NCI-H1105 (cell line): ENCODE data around the gene NAGLU.
"Not testable (repeated sequence)": the region's sequence is repeated elsewhere in the genome, so short reads cannot be mapped to it uniquely, and the experiment has no call there.

Source experiments
- DNase-seq: peaks from one replicate; lab custom pipeline; 2025; lab: John Stamatoyannopoulos, UW

NAGLU gene

GRCh38 chr17:42521666-42522262, 14.3 kb upstream of the NAGLU start:
- DNase-seq = no peak

GRCh38 chr17:42522263-42522790, 13.7 kb upstream of the NAGLU start:
- no peak for DNase-seq

DNA sequence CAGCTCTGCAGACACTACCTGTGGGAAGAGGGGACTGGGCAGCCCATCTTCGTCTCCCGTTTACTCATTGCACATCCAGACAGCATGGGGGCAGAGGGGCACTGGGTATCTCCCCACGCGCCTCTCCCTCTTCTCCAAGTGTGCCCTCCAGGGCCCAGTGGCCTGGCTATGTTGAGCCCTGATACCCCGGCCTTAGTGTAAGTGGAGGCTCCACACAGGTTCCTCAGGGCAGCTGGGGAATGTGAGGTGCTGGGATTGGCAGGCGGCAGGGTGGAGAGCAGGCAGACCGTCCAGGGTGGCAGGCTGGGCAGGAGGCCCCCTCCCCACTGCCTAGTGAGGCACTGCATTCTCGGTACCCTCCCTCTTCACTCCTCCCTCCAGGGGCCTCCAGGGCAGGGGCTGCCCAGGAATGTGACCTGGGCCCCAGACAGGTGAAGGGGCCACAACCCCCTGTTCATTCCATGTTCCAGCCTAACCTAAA, 13.2 kb upstream of the NAGLU start:
- DNase-seq = no peak

- DNase-seq = no peak
These were observed 10.8 kb upstream of the NAGLU start for GRCh38 chr17:42525221-42525620.

DNA sequence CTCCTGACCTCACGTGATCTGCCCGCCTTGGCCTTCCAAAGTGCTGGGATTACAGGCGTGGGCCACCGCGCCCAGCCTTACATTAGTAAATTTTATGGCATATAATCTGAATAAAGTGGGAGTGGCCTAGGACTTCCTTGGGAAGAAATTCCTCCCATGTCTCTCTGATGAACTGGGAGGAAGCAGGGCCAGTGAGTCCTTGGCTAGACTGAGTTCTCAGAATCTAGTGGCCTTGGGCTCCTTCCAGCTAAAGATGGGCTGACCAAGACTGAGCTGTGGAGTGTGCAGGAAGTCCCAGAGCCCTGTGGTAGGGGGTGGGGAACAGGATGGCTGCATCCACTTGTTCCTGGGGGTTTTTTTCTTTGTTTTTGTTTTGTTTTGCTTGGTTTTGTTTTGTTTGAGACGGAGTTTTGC, 10.0 kb upstream of the NAGLU start:
- no peak for DNase-seq

DNA sequence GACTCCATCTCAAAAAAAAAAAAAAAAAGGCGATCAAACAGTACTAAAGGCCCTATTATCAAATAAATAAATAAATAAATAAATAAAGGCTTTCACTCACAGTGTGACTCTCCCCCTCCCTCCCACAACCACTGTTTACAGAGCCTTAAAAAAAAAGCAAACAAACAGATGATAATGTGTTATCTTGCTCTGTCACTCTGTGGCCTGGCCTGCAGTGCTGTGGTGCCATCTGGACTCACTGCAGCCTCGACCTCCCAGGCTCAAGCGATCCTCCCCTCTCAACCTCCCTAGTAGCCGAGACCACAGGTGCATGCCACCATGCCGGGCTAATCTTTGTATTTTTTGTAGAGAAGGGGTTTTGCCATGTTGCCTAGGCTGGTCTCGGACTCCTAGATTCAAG, 8.1 kb upstream of the NAGLU start:
- no peak for DNase-seq

- DNase-seq = no peak
These were observed 7.0 kb upstream of the NAGLU start for GRCh38 chr17:42529061-42529460.

GRCh38 chr17:42530952-42531454, 5.0 kb upstream of the NAGLU start:
- DNase-seq = no peak

DNA sequence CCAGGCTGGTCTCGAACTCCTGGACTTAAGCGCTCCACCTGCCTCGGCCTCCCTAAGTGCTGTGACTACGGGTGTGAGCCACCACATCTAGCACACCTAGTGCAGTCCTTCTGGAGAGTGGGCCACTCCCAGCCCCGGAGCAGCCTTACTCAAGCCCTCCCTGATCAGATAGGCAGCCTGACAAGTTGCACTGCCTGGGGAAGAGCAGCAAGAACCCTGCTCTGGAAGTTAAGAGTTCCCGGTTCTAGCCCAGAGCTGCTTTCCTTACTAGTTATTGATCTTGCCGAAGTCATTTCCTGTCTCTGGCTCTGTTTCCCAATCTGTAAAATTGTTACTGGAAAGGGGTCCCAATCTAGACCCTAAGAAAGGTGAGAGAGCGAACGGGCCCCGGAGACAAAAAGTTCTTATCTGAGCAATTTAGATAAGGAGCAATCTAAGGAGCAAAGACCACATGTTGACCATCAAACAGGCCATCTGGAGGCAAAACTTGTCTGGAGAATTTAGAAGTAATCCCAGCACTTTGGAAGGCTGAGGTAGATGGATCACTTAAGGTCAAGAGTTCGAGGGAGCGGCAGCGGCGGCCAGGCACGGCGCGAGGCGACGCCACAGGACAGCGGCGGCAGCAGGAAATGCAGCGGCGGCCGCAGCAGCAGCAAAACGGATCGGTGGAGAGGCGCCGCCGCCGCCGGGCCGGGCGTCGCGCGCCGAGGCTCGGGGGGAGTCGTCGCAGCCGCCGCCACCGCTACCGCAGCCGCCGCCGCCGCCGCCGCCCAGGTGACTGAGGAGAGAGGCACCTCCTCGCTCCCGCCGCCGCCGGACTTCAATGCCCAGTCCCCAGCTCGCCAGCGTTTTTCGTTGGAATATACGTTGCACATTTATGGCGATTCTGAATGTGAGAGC, 4.3 kb upstream of the NAGLU start:
- DNase-seq = peak; percentile 27

DNA sequence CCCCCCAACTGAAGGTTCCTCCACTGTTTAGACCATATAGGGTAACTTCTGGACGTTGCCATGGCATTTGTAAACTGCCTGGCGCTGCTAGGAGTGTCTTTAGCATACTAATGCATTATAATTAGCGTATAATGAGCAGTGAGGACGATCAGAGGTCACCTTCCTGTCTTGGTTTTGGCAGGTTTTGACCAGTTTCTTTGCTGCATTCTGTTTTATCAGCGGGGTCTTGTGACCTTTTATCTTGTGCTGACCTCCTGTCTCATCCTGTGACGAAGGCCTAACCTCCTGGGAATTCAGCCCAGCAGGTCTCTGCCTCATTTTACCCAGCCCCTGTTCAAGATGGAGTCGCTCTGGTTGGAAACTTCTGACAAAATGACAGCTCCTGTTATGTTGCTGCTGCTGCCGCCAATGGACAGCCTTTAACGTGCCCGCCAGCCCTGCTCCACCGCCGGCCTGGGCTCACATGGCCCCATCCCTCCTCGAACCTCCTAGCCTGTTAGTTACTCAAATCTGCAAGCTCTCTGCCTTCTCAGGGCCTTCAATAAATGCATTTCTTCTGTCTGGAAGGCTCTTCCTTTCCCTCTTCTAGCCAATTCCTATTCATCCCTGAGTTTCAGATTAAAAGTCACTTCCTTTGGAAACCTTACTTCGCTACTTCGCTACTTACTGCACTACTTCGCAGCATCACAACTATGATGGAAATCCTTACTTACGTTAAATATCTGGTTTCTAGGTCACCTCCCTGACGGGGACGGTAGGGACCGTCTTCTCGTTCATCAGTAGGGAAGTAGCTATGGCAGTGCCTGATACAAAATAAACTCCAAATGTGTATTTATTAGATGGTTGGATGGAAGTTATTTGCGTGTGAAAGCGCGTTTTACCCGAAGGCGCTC, 640 bp upstream of the NAGLU start:
- DNase-seq = no peak

DNA sequence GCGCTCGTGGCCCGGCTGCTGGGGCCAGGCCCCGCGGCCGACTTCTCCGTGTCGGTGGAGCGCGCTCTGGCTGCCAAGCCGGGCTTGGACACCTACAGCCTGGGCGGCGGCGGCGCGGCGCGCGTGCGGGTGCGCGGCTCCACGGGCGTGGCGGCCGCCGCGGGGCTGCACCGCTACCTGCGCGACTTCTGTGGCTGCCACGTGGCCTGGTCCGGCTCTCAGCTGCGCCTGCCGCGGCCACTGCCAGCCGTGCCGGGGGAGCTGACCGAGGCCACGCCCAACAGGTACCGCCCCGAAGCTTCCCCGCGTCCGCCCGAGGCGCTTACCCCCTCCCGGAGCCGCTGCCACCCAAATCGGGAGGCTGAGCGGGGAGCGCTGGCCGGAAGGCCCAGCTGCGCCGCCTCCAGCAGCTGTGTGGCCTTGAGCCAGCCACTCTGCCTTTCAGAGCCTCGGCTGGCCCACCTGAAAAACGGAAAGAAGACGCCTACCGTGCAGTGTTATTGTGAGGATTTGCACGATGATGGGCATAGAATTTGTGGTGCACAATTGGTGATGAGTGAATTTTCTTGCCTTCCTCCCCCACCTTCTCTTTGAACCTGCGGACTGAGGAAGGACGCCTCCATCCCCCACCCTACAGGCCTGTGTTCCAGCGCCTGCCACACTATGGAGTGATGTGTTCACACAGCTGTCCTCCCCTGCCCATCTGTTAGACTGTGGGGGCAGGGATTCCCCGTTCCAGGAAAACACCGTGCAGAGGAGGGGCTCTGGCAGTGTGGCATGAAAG, 523 bp downstream of the NAGLU start:
- peak; percentile 63 for DNase-seq

DNA sequence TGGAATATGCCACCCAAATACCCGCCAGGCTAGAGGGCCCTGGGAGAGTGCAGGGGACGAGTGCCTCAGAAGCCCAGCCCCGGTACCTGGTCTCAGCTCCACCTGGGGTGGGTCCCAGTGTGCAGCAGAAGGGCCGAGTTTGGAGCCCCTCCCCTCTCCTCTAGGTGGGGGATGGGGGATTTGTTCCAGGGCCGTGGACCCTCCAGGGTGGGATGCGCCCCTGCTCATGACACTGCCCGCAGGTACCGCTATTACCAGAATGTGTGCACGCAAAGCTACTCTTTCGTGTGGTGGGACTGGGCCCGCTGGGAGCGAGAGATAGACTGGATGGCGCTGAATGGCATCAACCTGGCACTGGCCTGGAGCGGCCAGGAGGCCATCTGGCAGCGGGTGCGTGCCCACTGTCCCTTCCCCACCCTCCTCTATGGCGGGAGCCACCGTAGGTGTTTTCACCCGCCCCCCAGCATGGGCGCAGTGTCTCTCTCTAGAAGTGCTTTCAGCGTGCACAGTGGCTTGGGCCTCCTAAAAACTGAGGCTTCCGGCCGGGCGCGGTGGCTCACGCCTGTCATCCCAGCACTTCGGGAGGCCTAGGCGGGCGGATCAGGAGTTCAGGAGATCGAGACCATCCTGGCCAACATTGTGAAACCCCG, 1.2 kb downstream of the NAGLU start:
- no peak for DNase-seq

GRCh38 chr17:42537826-42538451, 1.9 kb downstream of the NAGLU start:
- DNase-seq = no peak

GRCh38 chr17:42538482-42538881, 2.4 kb downstream of the NAGLU start:
- DNase-seq = no peak

- DNase-seq = not testable (repeated sequence)
These were observed 4.5 kb downstream of the NAGLU start for GRCh38 chr17:42540558-42540957.

DNA sequence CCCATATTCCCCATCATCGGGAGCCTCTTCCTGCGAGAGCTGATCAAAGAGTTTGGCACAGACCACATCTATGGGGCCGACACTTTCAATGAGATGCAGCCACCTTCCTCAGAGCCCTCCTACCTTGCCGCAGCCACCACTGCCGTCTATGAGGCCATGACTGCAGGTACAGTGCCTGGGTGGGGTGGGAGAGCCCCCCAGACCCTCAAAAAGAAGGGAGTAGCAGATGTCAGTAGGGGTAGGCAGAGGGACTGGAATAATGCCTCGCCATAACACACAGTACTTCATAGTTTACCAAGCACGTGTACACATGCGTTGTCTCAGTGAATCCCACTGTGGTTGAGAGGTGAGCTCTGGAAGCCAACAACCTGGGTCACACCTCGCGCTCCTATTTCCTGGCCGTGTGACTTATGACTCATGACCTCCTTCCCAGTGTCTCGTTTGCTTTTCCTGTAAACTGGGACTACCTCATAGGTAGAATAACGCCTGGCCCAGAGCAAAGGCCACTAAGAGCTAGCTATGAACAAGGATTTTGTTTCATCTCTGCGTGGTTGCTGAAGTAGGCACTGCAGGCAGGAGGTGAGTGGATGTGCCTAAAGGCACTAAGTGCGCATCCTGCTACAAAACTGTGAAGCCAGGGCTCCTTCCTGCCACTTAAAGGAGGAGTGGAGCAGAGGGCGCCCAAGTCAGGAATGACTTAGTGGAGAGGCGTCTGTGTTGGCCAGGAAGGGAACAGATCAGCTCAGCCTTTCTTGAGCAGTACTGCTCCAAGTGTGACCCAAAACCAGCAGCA, 5.2 kb downstream of the NAGLU start:
- no peak for DNase-seq

DNA sequence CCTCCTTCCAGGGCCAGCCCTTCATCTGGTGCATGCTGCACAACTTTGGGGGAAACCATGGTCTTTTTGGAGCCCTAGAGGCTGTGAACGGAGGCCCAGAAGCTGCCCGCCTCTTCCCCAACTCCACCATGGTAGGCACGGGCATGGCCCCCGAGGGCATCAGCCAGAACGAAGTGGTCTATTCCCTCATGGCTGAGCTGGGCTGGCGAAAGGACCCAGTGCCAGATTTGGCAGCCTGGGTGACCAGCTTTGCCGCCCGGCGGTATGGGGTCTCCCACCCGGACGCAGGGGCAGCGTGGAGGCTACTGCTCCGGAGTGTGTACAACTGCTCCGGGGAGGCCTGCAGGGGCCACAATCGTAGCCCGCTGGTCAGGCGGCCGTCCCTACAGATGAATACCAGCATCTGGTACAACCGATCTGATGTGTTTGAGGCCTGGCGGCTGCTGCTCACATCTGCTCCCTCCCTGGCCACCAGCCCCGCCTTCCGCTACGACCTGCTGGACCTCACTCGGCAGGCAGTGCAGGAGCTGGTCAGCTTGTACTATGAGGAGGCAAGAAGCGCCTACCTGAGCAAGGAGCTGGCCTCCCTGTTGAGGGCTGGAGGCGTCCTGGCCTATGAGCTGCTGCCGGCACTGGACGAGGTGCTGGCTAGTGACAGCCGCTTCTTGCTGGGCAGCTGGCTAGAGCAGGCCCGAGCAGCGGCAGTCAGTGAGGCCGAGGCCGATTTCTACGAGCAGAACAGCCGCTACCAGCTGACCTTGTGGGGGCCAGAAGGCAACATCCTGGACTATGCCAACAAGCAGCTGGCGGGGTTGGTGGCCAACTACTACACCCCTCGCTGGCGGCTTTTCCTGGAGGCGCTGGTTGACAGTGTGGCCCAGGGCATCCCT, 7.4 kb downstream of the NAGLU start:
- no peak for DNase-seq

DNA sequence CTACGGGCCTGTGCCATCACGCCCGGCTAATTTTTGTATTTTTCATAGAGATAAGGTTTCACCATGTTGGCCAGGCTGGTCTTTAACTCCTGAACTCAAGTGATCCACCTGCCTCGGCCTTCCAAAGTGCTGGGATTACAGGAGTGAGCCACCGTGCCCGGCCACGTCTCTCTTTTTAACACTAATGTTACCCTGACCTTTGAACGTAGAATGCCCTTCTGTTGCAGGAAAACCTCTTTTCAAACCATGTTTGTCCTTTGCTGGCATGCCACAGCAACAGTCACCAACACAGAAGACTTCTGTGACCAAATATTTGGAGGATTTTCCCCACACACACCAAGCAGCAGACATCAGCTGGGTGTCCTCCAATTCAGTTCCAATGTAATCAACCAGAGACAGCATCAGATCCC, 8.8 kb downstream of the NAGLU start:
- DNase-seq = no peak
